Common myeloid progenitor, CD34-positive (primary cell): ENCODE results near the gene IFNL3.

Source experiments
- CTCF ChIA-PET: fragments of 350-600 bp; sonication (Branson Sonifier 250); formaldehyde crosslinking; loops from one replicate; lab custom pipeline; 2021; ENCODE audit warnings: antibody characterized with exemption; lab: Charles Lee
- POLR2A ChIA-PET: fragments of 350-600 bp; sonication (Branson Sonifier 250); formaldehyde crosslinking; loops from one replicate; lab custom pipeline; 2021; ENCODE audit warnings: antibody characterized with exemption; lab: Charles Lee
- DNase-seq, 3 donors: peaks; one replicate each; pipeline versions ENCODE4 v3.0.0 to v3.0.0-alpha.2; 2013
- H3K27ac ChIP-seq, 2 experiments: 1 replicate in 1 of 2; 2 replicates in 1 of 2; pipeline ENCODE4 v1.7.0; 2013; ENCODE audit warnings: inconsistent platforms in 2 of 2, low read length in 2 of 2, mild to moderate bottlenecking in 2 of 2, low read depth in 1 of 2, moderate library complexity in 1 of 2; ENCODE audit not compliant: severe bottlenecking in 2 of 2, insufficient read depth in 1 of 2, poor library complexity in 1 of 2
- H3K27me3 ChIP-seq, 5 experiments: replicated peaks in 2 of 5; 1 replicate in 3 of 5; 2 replicates in 2 of 5; pipeline versions ENCODE4 v1.6.1 to v1.7.0; 2013; ENCODE audit warnings: low read length in 4 of 5, mild to moderate bottlenecking in 2 of 5, moderate library complexity in 2 of 5, inconsistent platforms in 1 of 5; ENCODE audit not compliant: insufficient read depth in 5 of 5, control insufficient read depth in 4 of 5
- H3K36me3 ChIP-seq, 4 experiments: 1 replicate in 2 of 4; 2 replicates in 2 of 4; pipeline versions ENCODE4 v1.6.1 to v1.7.0; 2013; ENCODE audit warnings: low read length in 3 of 4, control low read depth in 1 of 4, mild to moderate bottlenecking in 1 of 4; ENCODE audit not compliant: control insufficient read depth in 4 of 4, insufficient read depth in 4 of 4
- H3K4me1 ChIP-seq, 4 experiments: 1 replicate in 3 of 4; 2 replicates in 1 of 4; pipeline versions ENCODE4 v1.6.1 to v1.7.1; 2013; ENCODE audit warnings: low read length in 3 of 4, mild to moderate bottlenecking in 3 of 4, control low read depth in 1 of 4, inconsistent platforms in 1 of 4, moderate library complexity in 1 of 4; ENCODE audit not compliant: control insufficient read depth in 4 of 4, insufficient read depth in 4 of 4; ENCODE audit errors: control extremely low read depth in 1 of 4
- H3K4me3 ChIP-seq, 7 experiments: 1 replicate in 4 of 7; 2 replicates in 3 of 7; pipeline versions ENCODE4 v1.5.1 to v1.7.0; 2013; ENCODE audit warnings: mild to moderate bottlenecking in 7 of 7, low read length in 6 of 7, moderate library complexity in 6 of 7, inconsistent platforms in 2 of 7, low read depth in 2 of 7, control low read depth in 1 of 7; ENCODE audit not compliant: insufficient read depth in 4 of 7, control insufficient read depth in 1 of 7; ENCODE audit errors: extremely low read depth in 1 of 7
- H3K9me3 ChIP-seq, 5 experiments: 1 replicate in 4 of 5; 2 replicates in 1 of 5; pipeline versions ENCODE4 v1.6.1 to v1.7.1; 2013; ENCODE audit warnings: low read length in 4 of 5, mild to moderate bottlenecking in 2 of 5, inconsistent platforms in 1 of 5, low read depth in 1 of 5, moderate library complexity in 1 of 5; ENCODE audit not compliant: control insufficient read depth in 4 of 5, insufficient read depth in 2 of 5; ENCODE audit errors: control extremely low read depth in 1 of 5
- WGBS: methylation state at CpG from one replicate; pipeline ENCODE4 v1.1.5; 2013; ENCODE audit not compliant: insufficient coverage; 5-methylcytosine and 5-hydroxymethylcytosine counted together

The IFNL3 gene

GRCh38 chr19:39237200-39238184, 7.3 kb downstream of the IFNL3 start:
- Histone ChIP-seq H3K27me3 (no peaks in the 10 kb centered on the region), H3K36me3 (no peaks in the 10 kb centered on the region), H3K4me1 (peaks cover 0 to 28% (median 16%) of the 10 kb centered on the region in 4 experiments), H3K9me3 (no peaks in the 10 kb centered on the region), H3K27ac (no peak overlapping the region), H3K4me3 (peak overlapping the region in 3 of 7 experiments; percentile 8 to 51 (median 51))
- DNase-seq = peak; percentile 43 to 70 (median 60)
- CTCF ChIA-PET = interaction anchor here (1.1 to 2.4 kb wide), 4 partner anchors 10 to 92 kb away, joined by 3 to 13 read pairs (median 5); no protein-coding TSS in a partner anchor
- POLR2A ChIA-PET = no interaction called here
- 33% methylated on average over 18 of the region's 22 CpGs for WGBS

GRCh38 chr19:39236527-39236926, 8.3 kb downstream of the IFNL3 start:
- no peak for DNase-seq
- POLR2A ChIA-PET = no interaction called here
- WGBS = 77% methylated on average over 6 of the region's 12 CpGs
- H3K9me3 ChIP-seq = no peaks in the 10 kb centered on the region
- H3K27me3 ChIP-seq = no peaks in the 10 kb centered on the region
- H3K4me3 ChIP-seq = no peak overlapping the region
- no peaks in the 10 kb centered on the region for H3K36me3 ChIP-seq
- CTCF ChIA-PET = interaction anchor here (1.1 kb wide), 1 partner anchor 53 kb away, joined by 3 read pairs; no protein-coding TSS in a partner anchor
- H3K4me1 ChIP-seq = peaks cover 0 to 28% (median 16%) of the 10 kb centered on the region in 4 experiments
- H3K27ac ChIP-seq = no peak overlapping the region

- no peaks in the 10 kb centered on the region for H3K27me3 ChIP-seq
- H3K27ac ChIP-seq = no peak overlapping the region
- ChIA-PET CTCF (interaction anchor here (1.0 to 1.4 kb wide), 2 partner anchors 42 to 95 kb away, joined by 3 to 5 read pairs; no protein-coding TSS in a partner anchor), POLR2A (no interaction called here)
- WGBS = 98% methylated on average over 5 of the region's 5 CpGs
- no peaks in the 10 kb centered on the region for H3K9me3 ChIP-seq
- H3K4me3 ChIP-seq = no peak overlapping the region
- H3K36me3 ChIP-seq = no peaks in the 10 kb centered on the region
- H3K4me1 ChIP-seq = peaks cover 0 to 10% (median 4%) of the 10 kb centered on the region in 4 experiments
- no peak for DNase-seq
Observed at GRCh38 chr19:39232708-39233107, 12.1 kb downstream of the IFNL3 start.

GRCh38 chr19:39230096-39230764, 14.6 kb downstream of the IFNL3 start:
- no peak for DNase-seq
- H3K36me3 ChIP-seq = no peaks in the 10 kb centered on the region

GRCh38 chr19:39224910-39225309, 19.9 kb downstream of the IFNL3 start:
- peaks cover 0 to 7% (median 0%) of the 10 kb centered on the region in 4 experiments for H3K4me1 ChIP-seq
- peak; percentile 66 to 85 (median 84) for DNase-seq
- H3K4me3 ChIP-seq = no peak overlapping the region
- ChIA-PET POLR2A (no interaction called here), CTCF (interaction anchor here (2.0 to 5.2 kb wide), 2 partner anchors 13 to 104 kb away, joined by 5 to 39 read pairs; no protein-coding TSS in a partner anchor)
- H3K9me3 ChIP-seq = no peaks in the 10 kb centered on the region
- no peak overlapping the region for H3K27ac ChIP-seq
- WGBS = 0% methylated on average over 3 of the region's 3 CpGs
- no peaks in the 10 kb centered on the region for H3K36me3 ChIP-seq
- no peaks in the 10 kb centered on the region for H3K27me3 ChIP-seq

More at GRCh38 chr19:39230096-39230764, 14.6 kb downstream of the IFNL3 start:
- 91% methylated on average over 1 of the region's 2 CpGs for WGBS
- Histone ChIP-seq H3K9me3 (no peaks in the 10 kb centered on the region), H3K27me3 (no peaks in the 10 kb centered on the region), H3K4me3 (no peak overlapping the region), H3K27ac (no peak overlapping the region), H3K4me1 (no peaks in the 10 kb centered on the region)
- ChIA-PET CTCF (interaction anchor here (1.0 to 1.9 kb wide), 2 partner anchors 10 to 26 kb away, joined by 3 to 7 read pairs; partner anchors contain the start of gene SYCN), POLR2A (no interaction called here)

- peak; percentile 29 to 69 (median 67) for DNase-seq
- no peaks in the 10 kb centered on the region for H3K36me3 ChIP-seq
- WGBS = 0% methylated on average over 2 of the region's 4 CpGs
- peaks cover 0 to 3% (median 0%) of the 10 kb centered on the region in 5 experiments for H3K27me3 ChIP-seq
- POLR2A ChIA-PET = no interaction called here
- no peak overlapping the region for H3K27ac ChIP-seq
- H3K9me3 ChIP-seq = no peaks in the 10 kb centered on the region
- CTCF ChIA-PET = interaction anchor here (0.7 to 5.2 kb wide), 3 partner anchors 16 to 105 kb away, joined by 3 to 39 read pairs (median 3); no protein-coding TSS in a partner anchor
- no peak overlapping the region for H3K4me3 ChIP-seq
- peaks cover 0 to 7% (median 0%) of the 10 kb centered on the region in 4 experiments for H3K4me1 ChIP-seq
Observed at GRCh38 chr19:39223703-39224279, 21.0 kb downstream of the IFNL3 start.
